Endodermal cell (in vitro differentiated cells): ENCODE measurements around the gene THBD. TPM values are rescaled to one million over a fixed set of nuclear protein-coding genes. Genes with fewer than 3 reads are reported as not detected.

Source experiments
- DNase-seq: peaks from one replicate; pipeline ENCODE4 v3.0.0-alpha.2; 2017
- H3K27ac ChIP-seq: 2 replicates; pipeline ENCODE4 v1.5.1; 2013; ENCODE audit warnings: mild to moderate bottlenecking, low read depth, low read length, moderate library complexity
- H3K27me3 ChIP-seq: 2 replicates; pipeline ENCODE4 v1.6.1; 2013; ENCODE audit warnings: mild to moderate bottlenecking, low read length, moderate library complexity; ENCODE audit not compliant: insufficient read depth, control insufficient read depth, poor library complexity, severe bottlenecking
- H3K36me3 ChIP-seq: 2 replicates; pipeline ENCODE4 v1.7.0; 2013; ENCODE audit warnings: mild to moderate bottlenecking, low read length, moderate library complexity; ENCODE audit not compliant: control insufficient read depth, insufficient read depth
- H3K4me1 ChIP-seq: one replicate; pipeline ENCODE4 v1.7.0; 2013; ENCODE audit warnings: low read length; ENCODE audit not compliant: control insufficient read depth, insufficient read depth
- H3K4me3 ChIP-seq: 2 replicates; pipeline ENCODE4 v1.5.1; 2013; ENCODE audit warnings: mild to moderate bottlenecking, low read length, moderate library complexity
- H3K9ac ChIP-seq: 2 replicates; pipeline ENCODE4 v1.6.1; 2013; ENCODE audit warnings: mild to moderate bottlenecking, low read length, moderate library complexity; ENCODE audit not compliant: poor library complexity, severe bottlenecking; ENCODE audit errors: extremely low read depth
- H3K9me3 ChIP-seq: 2 replicates; pipeline ENCODE4 v1.6.1; 2013; ENCODE audit warnings: mild to moderate bottlenecking, low read length, moderate library complexity; ENCODE audit not compliant: control insufficient read depth
- H3K27ac Mint-ChIP-seq: 2 replicates; pipeline ENCODE4 v1.8.0; 2020; ENCODE audit warnings: mixed read lengths
- H3K27me3 Mint-ChIP-seq: 2 replicates; pipeline ENCODE4 v1.8.0; 2021; ENCODE audit warnings: mild to moderate bottlenecking, mixed read lengths; ENCODE audit not compliant: insufficient read depth
- H3K36me3 Mint-ChIP-seq: 2 replicates; pipeline ENCODE4 v1.8.0; 2020; ENCODE audit warnings: low read depth, mixed read lengths
- H3K4me1 Mint-ChIP-seq: 2 replicates; pipeline ENCODE4 v1.8.0; 2020; ENCODE audit warnings: mixed read lengths
- H3K4me3 Mint-ChIP-seq: 2 replicates; pipeline ENCODE4 v1.8.0; 2020; ENCODE audit warnings: mild to moderate bottlenecking, moderate library complexity, mixed read lengths
- H3K9me3 Mint-ChIP-seq: 2 replicates; pipeline ENCODE4 v1.8.0; 2020; ENCODE audit warnings: mild to moderate bottlenecking, mixed read lengths
- CTCF ChIP-seq: fragments of 200-600 bp; sonication (generic); conservative IDR thresholded peaks from 2 replicates; pipeline ENCODE4 v1.5.0; 2021; ENCODE audit warnings: antibody characterized with exemption, mild to moderate bottlenecking
- WGBS, 2 experiments: methylation state at CpG; one replicate each; pipeline versions ENCODE4 v1.1.5 to v1.1.7; 2013; ENCODE audit warnings: missing lambda C conversion rate in 2 of 2, mixed read lengths in 1 of 2; ENCODE audit not compliant: insufficient coverage in 1 of 2, insufficient read length in 1 of 2; 5-methylcytosine and 5-hydroxymethylcytosine counted together
- total RNA-seq, 2 donors: library from RNA; stranded (reverse); fragmentation: NEBNext Ultra II Directional in 1 of 2; extraction: Animal tissue kit (Norgen Biotek cat#: 25700) in 1 of 2; gene quantifications; 2 replicates in 1 of 2; 3 replicates in 1 of 2; pipeline ENCODE4 v1.2.1, GENCODE V29; 2021

Gene THBD
- total RNA-seq, 2 donors from 2014 or later: 1.2 to 2.0 TPM

GRCh38 chr20:23087587-23088251 lies 38.2 kb upstream of the THBD start:
- TF ChIP-seq CTCF: no peak

GRCh38 chr20:23086931-23087411 lies 37.5 kb upstream of the THBD start:
- no peak overlapping the region for H3K27ac ChIP-seq
- H3K27me3 Mint-ChIP-seq: no peaks in the 10 kb centered on the region
- no peak for TF ChIP-seq CTCF
- no peaks in the 10 kb centered on the region for H3K9me3 ChIP-seq
- H3K9me3 Mint-ChIP-seq: no peaks in the 10 kb centered on the region
- H3K27ac Mint-ChIP-seq: no peak overlapping the region
- 74 to 89% methylated on average over 6 to 14 of the region's 14 CpGs for WGBS, 2 experiments
- no peak overlapping the region for H3K4me3 ChIP-seq
- no peak overlapping the region for H3K9ac ChIP-seq
- H3K36me3 Mint-ChIP-seq: no peaks in the 10 kb centered on the region
- no peaks in the 10 kb centered on the region for H3K36me3 ChIP-seq
- H3K4me1 ChIP-seq: peaks cover 4% of the 10 kb centered on the region
- H3K4me1 Mint-ChIP-seq: peaks cover 10% of the 10 kb centered on the region
- no peak for DNase-seq
- H3K4me3 Mint-ChIP-seq: no peak overlapping the region
- H3K27me3 ChIP-seq: no peaks in the 10 kb centered on the region

More at GRCh38 chr20:23087587-23088251, 38.2 kb upstream of the THBD start:
- no peaks in the 10 kb centered on the region for H3K9me3 ChIP-seq
- H3K9ac ChIP-seq: no peak overlapping the region
- 90 to 100% methylated on average over 7 to 9 of the region's 9 CpGs for WGBS, 2 experiments
- H3K36me3 Mint-ChIP-seq: no peaks in the 10 kb centered on the region
- H3K4me3 ChIP-seq: no peak overlapping the region
- no peak overlapping the region for H3K27ac ChIP-seq
- peaks cover 17% of the 10 kb centered on the region for H3K4me1 Mint-ChIP-seq
- no peaks in the 10 kb centered on the region for H3K36me3 ChIP-seq
- H3K27ac Mint-ChIP-seq: no peak overlapping the region
- H3K4me1 ChIP-seq: peaks cover 9% of the 10 kb centered on the region
- H3K27me3 ChIP-seq: no peaks in the 10 kb centered on the region
- no peak overlapping the region for H3K4me3 Mint-ChIP-seq
- DNase-seq: no peak
- H3K27me3 Mint-ChIP-seq: no peaks in the 10 kb centered on the region
- H3K9me3 Mint-ChIP-seq: no peaks in the 10 kb centered on the region

- no peaks in the 10 kb centered on the region for H3K9me3 ChIP-seq
- no peak within 1 kb of the TSS for H3K4me3 ChIP-seq
- 91 to 92% methylated on average over 18 to 28 of the region's 28 CpGs for WGBS, 2 experiments
- H3K4me1 ChIP-seq: no peaks in the 10 kb centered on the region
- no peaks in the 10 kb centered on the region for H3K27me3 ChIP-seq
- Mint-ChIP-seq H3K9me3 (no peaks in the 10 kb centered on the region), H3K27ac (no peak within 1 kb of the TSS), H3K4me1 (peaks cover 7% of the 10 kb centered on the region), H3K27me3 (no peaks in the 10 kb centered on the region), H3K36me3 (no peaks in the 10 kb centered on the region), H3K4me3 (no peak within 1 kb of the TSS)
- no peak within 1 kb of the TSS for H3K9ac ChIP-seq
- no peak for DNase-seq
- TF ChIP-seq CTCF: no peak
- no peak within 1 kb of the TSS for H3K27ac ChIP-seq
- H3K36me3 ChIP-seq: no peaks in the 10 kb centered on the region
Measured at GRCh38 chr20:23086056-23086566, 36.6 kb upstream of the THBD start, which contains the start of gene CD93. Gene CD93, minus strand, starts transcription at chr20:23086324. Its CDS starts 132 bp downstream, at chr20:23086192.
